ENCODE measurements around the gene FAM107B.
A peak's percentile ranks its signal among the peaks of the same experiment; 100 is the strongest.

Gene FAM107B

DNA sequence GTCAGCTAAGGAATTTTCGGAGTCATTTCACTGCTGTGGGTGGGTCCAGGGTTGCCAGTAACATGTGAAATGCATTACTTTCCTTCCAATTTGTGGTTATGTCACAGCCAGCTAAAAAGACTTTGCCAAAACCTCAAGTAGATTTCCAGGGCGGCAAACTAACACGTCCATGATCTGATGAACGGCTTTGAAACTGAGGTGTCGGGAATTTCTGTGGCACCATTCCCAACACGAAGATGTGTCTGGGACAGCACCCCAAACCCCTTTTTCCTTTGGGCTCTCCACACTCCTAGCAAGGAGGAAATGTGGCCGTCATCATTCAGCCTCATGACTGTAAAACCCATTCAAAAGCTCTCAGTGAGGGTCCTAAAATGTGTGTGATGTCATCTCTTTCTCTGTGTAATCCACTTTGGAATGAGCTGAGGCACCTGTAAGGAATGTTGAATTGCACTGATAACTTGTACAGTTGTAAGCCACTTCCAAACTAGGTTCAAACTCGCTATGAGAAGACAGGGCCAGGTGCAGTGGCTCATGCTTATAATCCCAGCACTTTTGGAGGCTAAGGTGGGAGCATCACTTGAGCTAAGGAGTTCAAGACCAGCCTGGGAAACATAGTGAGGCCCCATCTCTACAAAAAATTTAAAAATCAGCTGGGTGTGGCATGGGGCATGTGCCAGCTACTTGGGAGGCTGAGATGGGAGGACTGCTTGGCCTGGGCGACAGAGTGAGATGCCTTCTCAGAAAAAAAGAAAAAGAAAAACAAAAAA, 297.9 kb downstream of the FAM107B start:
- TF ChIP-seq CTCF (conservative IDR thresholded peaks at IDR 0.05; ENCODE audit: control insufficient read depth, insufficient read depth, low read depth, low read length), result no peak
- H3K4me3 ChIP-seq (ENCODE audit: control insufficient read depth, low read depth, low read length), result no peak overlapping the region
- peak; percentile 15 for DNase-seq (ENCODE audit: low read depth)

GRCh38 chr10:14476006-14476405, 298.7 kb downstream of the FAM107B start:
- TF ChIP-seq CTCF (conservative IDR thresholded peaks at IDR 0.05; ENCODE audit: control insufficient read depth, insufficient read depth, low read depth, low read length), result no peak
- no peak for DNase-seq (ENCODE audit: low read depth)

GRCh38 chr10:14474656-14475055, 300.0 kb downstream of the FAM107B start:
- DNase-seq (ENCODE audit: low read depth), result peak; percentile 25
- no peak for TF ChIP-seq CTCF (conservative IDR thresholded peaks at IDR 0.05; ENCODE audit: control insufficient read depth, insufficient read depth, low read depth, low read length)
- no peak overlapping the region for H3K4me3 ChIP-seq (ENCODE audit: control insufficient read depth, low read depth, low read length)

More at GRCh38 chr10:14476006-14476405, 298.7 kb downstream of the FAM107B start:
- no peak overlapping the region for H3K4me3 ChIP-seq (ENCODE audit: control insufficient read depth, low read depth, low read length)

DNA sequence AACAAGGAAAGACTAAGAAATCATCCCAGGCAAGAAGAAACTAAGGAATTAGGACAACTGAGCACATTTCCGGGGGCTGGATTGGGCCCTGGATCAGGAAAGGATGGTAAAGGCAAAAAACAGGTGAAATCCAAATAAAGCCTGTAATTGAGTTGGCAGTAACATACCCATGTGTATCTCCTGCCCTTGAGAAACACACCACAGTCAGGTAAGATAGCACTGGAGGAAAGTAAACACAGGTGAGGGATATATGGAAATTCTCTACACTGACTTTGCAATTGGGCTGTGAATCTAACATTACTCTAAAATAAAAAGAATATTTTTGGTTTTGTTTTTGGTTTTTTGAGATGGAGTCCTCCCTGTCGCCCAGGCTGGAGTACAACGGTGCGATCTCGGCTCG, 303.8 kb downstream of the FAM107B start:
- H3K4me3 ChIP-seq (ENCODE audit: control insufficient read depth, low read depth, low read length), result no peak overlapping the region
- TF ChIP-seq CTCF (conservative IDR thresholded peaks at IDR 0.05; ENCODE audit: control insufficient read depth, insufficient read depth, low read depth, low read length), result no peak
- DNase-seq (ENCODE audit: low read depth), result no peak

- TF ChIP-seq CTCF (conservative IDR thresholded peaks at IDR 0.05; ENCODE audit: control insufficient read depth, insufficient read depth, low read depth, low read length), result no peak
- H3K4me3 ChIP-seq (ENCODE audit: control insufficient read depth, low read depth, low read length), result no peak overlapping the region
- no peak for DNase-seq (ENCODE audit: low read depth)
Measured at GRCh38 chr10:14468726-14469125, 306.0 kb downstream of the FAM107B start.

Data from fibroblast of mammary gland (primary cell).